DOHH2 (cell line): Measurements from ENCODE around the gene ABCC9.

Experiments
- EZH2phosphoT487 ChIP-seq: fragments of 200-600 bp; sonication (generic); IDR thresholded peaks from 2 replicates; pipeline ENCODE4 v1.6.1; 2017; ENCODE audit warnings: borderline replicate concordance, mild to moderate bottlenecking, antibody characterized with exemption, low read length, moderate library complexity, mixed read lengths
- TF ChIP-seq, protein P1 (sequence below): fragments of 200-600 bp; sonication (generic); IDR thresholded peaks from one replicate; pipeline ENCODE4 v1.5.1; 2014; ENCODE audit warnings: antibody characterized with exemption, mild to moderate bottlenecking, low read depth, low read length; ENCODE audit not compliant: poor library complexity, severe bottlenecking

DNA sequence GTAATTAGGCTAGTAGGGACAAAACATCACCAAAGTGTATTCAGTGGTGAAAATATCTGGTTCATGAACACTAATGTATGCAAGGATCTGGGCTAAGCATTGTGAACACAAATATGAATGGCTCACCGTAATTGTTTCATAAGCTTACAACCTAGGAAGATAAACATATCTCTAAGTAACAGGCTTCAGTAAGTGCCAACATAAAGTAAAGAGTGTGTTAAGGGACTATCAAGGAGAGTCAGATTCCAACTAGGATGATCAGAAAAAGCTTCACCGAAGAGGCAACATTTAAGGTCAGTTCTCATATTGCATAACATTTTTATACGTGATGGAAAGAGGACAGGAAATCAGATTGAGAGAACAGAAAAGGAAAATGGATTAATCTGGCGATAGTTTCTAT is 29.4 kb downstream of the ABCC9 start:
- TF ChIP-seq, protein P1, sequence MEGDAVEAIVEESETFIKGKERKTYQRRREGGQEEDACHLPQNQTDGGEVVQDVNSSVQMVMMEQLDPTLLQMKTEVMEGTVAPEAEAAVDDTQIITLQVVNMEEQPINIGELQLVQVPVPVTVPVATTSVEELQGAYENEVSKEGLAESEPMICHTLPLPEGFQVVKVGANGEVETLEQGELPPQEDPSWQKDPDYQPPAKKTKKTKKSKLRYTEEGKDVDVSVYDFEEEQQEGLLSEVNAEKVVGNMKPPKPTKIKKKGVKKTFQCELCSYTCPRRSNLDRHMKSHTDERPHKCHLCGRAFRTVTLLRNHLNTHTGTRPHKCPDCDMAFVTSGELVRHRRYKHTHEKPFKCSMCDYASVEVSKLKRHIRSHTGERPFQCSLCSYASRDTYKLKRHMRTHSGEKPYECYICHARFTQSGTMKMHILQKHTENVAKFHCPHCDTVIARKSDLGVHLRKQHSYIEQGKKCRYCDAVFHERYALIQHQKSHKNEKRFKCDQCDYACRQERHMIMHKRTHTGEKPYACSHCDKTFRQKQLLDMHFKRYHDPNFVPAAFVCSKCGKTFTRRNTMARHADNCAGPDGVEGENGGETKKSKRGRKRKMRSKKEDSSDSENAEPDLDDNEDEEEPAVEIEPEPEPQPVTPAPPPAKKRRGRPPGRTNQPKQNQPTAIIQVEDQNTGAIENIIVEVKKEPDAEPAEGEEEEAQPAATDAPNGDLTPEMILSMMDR: no peak
- TF ChIP-seq EZH2phosphoT487: no peak
